T-helper 2 cell treated with Interferon-gamma antibody and Interleukin-4, amounts not matched to agents 5 μg/mL and 100 μg/mL, for 36 hours (primary cell): Measurements from ENCODE around the gene UXS1.
A peak's percentile ranks its signal among the peaks of the same experiment; 100 is the strongest.

Experiments used
- DNase-seq: peaks from one replicate; pipeline ENCODE4 v3.0.0; 2021; ENCODE audit warnings: low spot score
- H3K27ac Mint-ChIP-seq: one replicate; pipeline ENCODE4 v1.8.0; 2021; ENCODE audit warnings: mild to moderate bottlenecking, mixed read lengths
- H3K27me3 Mint-ChIP-seq: one replicate; pipeline ENCODE4 v1.8.0; 2021; ENCODE audit warnings: low read depth, mixed read lengths
- H3K36me3 Mint-ChIP-seq: one replicate; pipeline ENCODE4 v1.8.0; 2021; ENCODE audit warnings: low read depth, mixed read lengths
- H3K4me1 Mint-ChIP-seq: one replicate; pipeline ENCODE4 v1.8.0; 2021; ENCODE audit warnings: low read depth, mixed read lengths
- H3K4me3 Mint-ChIP-seq: one replicate; pipeline ENCODE4 v1.8.0; 2022; ENCODE audit warnings: mild to moderate bottlenecking, moderate library complexity, mixed read lengths
- H3K9me3 Mint-ChIP-seq: one replicate; pipeline ENCODE4 v1.8.0; 2021; ENCODE audit warnings: mixed read lengths

The UXS1 gene

DNA sequence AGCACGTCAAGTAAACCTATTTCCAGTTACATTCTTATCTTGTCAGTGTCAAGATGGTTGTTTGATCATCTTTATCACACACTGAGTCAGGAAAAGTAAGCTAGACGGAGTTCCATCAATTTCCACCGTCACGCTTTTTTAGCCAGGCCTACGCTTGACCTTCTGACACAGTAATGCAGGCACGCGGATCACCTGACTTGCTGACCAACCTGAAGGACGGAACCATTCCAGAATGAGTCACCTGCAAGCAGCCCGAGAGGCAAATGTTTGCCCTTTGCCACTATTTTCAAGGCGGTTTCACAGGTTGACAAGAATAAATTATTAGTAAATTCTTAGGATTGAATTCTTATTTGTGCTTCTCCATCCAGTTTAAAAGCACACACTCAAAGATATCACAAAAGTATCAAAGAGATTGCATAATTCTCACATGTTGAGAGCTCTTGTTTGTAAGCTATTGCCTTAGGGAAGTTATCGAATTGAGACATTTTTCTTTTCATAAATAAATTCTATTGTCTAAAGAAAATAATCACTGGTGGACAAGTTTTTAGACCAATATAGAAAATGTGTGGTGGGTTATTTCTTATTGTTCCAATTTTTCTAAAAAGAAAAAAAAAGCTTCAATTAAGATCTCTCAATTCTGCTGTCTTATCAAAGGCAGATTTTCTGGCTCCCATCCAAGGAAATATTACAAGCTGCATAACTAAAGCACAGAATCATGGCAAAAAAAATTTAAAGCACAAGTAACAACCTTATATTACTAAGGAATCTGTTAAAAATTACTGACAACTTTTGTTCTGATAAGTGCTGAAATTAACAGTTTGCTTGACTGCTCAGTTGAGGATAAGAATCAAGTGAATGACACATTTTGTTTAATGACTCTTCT is 31.9 kb downstream of the UXS1 start:
- Mint-ChIP-seq H3K36me3 (peaks cover 72% of the 10 kb centered on the region), H3K4me1 (peaks cover 70% of the 10 kb centered on the region), H3K27me3 (no peaks in the 10 kb centered on the region), H3K27ac (peak overlapping the region; percentile 97), H3K4me3 (peak overlapping the region; percentile 6), H3K9me3 (no peaks in the 10 kb centered on the region)
- no peak for DNase-seq

DNA sequence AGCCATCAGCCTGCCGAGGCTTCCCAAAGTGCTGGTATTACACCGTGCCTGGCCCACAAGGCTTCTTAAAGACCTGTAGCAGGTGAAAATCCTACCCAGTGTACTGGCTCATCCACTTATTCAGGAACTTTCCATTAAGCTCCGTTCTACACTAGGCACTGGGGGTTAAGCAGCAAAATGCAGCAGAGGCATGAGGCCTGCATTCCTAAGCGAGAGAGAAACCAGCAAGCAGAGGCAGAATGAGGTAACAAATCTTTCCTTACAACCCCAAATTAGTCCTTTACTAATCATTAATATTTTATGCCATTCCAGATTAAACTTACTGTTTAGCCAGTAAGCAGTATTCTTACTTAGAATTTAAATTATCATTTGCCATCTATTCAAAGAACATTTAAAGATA is 32.8 kb downstream of the UXS1 start:
- peaks cover 70% of the 10 kb centered on the region for H3K4me1 Mint-ChIP-seq
- peak overlapping the region; percentile 97 for H3K27ac Mint-ChIP-seq
- no peaks in the 10 kb centered on the region for H3K27me3 Mint-ChIP-seq
- DNase-seq, result no peak
- H3K4me3 Mint-ChIP-seq, result peak overlapping the region; percentile 93
- H3K9me3 Mint-ChIP-seq, result no peaks in the 10 kb centered on the region
- peaks cover 78% of the 10 kb centered on the region for H3K36me3 Mint-ChIP-seq

DNA sequence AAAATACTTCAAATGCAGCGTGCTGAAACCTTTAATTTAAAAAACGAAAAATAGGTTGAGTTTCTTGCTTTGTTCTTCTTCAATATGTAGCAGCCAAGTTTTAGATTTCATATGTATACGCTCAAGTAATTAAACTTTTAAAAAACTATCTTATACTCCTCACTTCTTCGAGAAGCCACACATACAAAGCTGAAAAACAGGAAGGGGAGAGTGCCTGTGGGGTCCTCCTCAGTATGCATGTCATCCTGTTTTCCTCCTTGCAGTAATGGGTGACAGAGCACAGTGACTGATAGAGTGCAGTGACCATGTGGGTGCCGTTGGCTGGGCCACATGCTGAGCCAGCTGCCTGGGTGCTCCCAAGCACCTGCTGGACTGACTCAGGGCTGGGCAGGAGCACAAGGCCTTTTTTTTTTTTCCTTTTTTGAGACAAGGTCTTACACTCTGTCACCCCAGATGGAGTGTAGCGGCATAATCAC is 33.3 kb downstream of the UXS1 start:
- peak overlapping the region; percentile 97 for H3K27ac Mint-ChIP-seq

DNA sequence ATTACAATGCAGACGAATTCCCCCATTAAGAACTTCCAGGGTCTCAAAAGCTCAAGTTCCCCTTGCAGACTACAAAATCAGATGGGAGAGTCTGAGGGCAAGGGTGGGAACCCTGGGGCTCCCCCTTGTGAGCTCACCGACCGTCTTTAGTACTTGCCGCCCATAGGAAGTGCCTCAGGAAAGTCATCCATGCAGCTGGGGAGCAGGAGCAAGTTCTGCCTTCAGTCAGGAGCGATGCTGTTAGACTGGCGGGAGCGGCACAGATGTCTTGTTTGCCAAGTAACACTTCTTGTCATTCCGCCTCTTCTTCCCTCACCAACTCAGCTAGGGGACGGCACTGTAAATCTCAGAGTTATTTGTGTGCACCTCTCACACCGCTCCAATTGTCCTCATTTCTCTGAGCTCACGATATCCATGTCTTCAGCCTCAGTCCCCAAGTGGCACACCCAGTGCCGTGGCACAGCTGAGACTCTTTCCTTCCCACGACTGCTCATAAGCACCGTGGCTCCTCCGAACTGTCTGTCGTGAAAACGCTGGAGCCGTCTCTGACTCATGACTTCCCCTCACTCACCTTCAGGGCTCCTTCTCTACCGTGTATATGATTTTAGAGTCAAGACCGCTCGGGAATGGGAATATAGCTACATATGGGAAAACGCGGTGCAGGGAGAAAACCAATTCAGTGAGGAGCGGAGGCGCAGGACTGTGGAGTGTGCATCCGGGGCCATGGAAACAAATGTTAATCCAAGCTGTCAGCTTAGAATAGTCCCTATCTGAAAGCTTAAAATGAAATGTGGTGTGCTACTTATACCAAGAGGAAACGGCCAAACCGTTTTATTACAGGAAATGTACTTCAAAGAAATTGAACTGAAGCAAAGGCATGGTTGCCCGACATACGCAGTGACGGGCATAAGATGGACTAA is 34.0 kb downstream of the UXS1 start:
- Mint-ChIP-seq H3K9me3 (peaks cover 12% of the 10 kb centered on the region), H3K27ac (peak overlapping the region; percentile 97), H3K4me3 (peak overlapping the region; percentile 93)

More for the DNA sequence above, 33.3 kb downstream of the UXS1 start:
- H3K9me3 Mint-ChIP-seq, result peaks cover 5% of the 10 kb centered on the region
- peak overlapping the region; percentile 93 for H3K4me3 Mint-ChIP-seq
- no peak for DNase-seq
- peaks cover 72% of the 10 kb centered on the region for H3K4me1 Mint-ChIP-seq
- H3K27me3 Mint-ChIP-seq, result no peaks in the 10 kb centered on the region
- H3K36me3 Mint-ChIP-seq, result peaks cover 82% of the 10 kb centered on the region

DNA sequence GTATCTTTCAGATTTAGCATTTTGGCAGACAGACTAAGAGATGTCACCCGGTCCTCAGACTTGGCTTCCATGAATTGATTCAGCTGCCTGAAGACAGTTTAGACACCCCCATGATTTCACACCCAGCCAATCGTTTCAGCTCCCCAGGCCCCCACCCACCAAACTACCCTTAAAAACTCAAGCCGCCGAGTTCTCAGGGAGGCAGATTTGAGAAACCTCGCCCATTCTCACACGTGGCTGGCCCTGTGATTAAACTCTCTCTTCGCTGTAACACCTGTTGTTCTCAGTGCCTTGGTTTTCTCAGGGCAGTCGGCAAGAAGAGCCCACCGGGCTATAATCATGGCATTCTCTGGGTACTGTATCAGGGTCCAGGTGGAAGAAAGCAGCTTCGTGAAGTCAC is 35.2 kb downstream of the UXS1 start:
- Mint-ChIP-seq H3K4me1 (peaks cover 57% of the 10 kb centered on the region), H3K36me3 (peaks cover 87% of the 10 kb centered on the region), H3K27me3 (no peaks in the 10 kb centered on the region), H3K27ac (peak overlapping the region; percentile 97), H3K9me3 (peaks cover 25% of the 10 kb centered on the region), H3K4me3 (peak overlapping the region; percentile 93)
- no peak for DNase-seq

More for the DNA sequence above, 34.0 kb downstream of the UXS1 start:
- no peaks in the 10 kb centered on the region for H3K27me3 Mint-ChIP-seq
- DNase-seq, result peak; percentile 53
- peaks cover 70% of the 10 kb centered on the region for H3K4me1 Mint-ChIP-seq
- H3K36me3 Mint-ChIP-seq, result peaks cover 87% of the 10 kb centered on the region

DNA sequence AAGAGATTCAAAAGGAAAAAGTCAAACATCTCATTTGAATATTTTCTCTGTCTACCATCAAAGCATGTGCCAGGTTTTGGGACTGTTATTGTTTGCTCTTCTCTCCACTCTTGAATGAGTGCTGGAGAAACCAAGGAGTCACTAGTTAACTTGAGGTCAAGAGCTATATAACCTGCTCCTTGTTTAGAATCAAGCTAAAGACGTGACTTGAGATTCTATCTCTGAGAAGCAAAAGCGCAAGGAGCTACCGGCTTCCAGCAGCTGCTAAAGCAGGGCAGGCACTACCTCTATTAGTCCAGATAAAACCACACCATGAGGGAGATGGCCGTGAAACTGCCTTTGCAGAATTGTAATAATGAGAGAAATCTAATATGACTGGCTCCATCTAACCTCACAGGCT is 36.0 kb downstream of the UXS1 start:
- H3K4me1 Mint-ChIP-seq, result peaks cover 53% of the 10 kb centered on the region
- peaks cover 91% of the 10 kb centered on the region for H3K36me3 Mint-ChIP-seq
- DNase-seq, result no peak
- H3K27ac Mint-ChIP-seq, result peak overlapping the region; percentile 97
- H3K4me3 Mint-ChIP-seq, result peak overlapping the region; percentile 93
- H3K27me3 Mint-ChIP-seq, result no peaks in the 10 kb centered on the region
- peaks cover 32% of the 10 kb centered on the region for H3K9me3 Mint-ChIP-seq

DNA sequence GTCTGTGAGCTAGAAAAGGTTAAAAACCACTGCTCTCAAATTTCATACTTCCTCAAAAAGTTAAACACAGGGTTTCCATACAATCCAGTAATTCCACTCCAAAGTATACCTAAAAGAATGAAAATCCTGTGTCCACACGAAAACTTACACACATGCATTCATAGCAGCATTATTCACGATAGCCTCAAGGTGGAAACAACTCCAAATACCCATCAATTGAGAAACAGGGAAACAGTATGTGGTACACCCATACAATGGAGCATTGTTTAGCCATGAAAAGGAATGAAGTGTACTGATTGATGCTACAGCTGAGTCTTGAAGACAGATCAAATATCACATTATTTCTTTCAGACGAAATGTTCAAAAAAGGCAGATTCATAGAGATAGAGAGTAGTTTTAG is 36.7 kb downstream of the UXS1 start:
- no peak for DNase-seq
- H3K27ac Mint-ChIP-seq, result no peak overlapping the region
- peaks cover 38% of the 10 kb centered on the region for H3K9me3 Mint-ChIP-seq
- H3K36me3 Mint-ChIP-seq, result peaks cover 91% of the 10 kb centered on the region
- H3K27me3 Mint-ChIP-seq, result no peaks in the 10 kb centered on the region
- H3K4me3 Mint-ChIP-seq, result peak overlapping the region; percentile 38
- peaks cover 48% of the 10 kb centered on the region for H3K4me1 Mint-ChIP-seq

DNA sequence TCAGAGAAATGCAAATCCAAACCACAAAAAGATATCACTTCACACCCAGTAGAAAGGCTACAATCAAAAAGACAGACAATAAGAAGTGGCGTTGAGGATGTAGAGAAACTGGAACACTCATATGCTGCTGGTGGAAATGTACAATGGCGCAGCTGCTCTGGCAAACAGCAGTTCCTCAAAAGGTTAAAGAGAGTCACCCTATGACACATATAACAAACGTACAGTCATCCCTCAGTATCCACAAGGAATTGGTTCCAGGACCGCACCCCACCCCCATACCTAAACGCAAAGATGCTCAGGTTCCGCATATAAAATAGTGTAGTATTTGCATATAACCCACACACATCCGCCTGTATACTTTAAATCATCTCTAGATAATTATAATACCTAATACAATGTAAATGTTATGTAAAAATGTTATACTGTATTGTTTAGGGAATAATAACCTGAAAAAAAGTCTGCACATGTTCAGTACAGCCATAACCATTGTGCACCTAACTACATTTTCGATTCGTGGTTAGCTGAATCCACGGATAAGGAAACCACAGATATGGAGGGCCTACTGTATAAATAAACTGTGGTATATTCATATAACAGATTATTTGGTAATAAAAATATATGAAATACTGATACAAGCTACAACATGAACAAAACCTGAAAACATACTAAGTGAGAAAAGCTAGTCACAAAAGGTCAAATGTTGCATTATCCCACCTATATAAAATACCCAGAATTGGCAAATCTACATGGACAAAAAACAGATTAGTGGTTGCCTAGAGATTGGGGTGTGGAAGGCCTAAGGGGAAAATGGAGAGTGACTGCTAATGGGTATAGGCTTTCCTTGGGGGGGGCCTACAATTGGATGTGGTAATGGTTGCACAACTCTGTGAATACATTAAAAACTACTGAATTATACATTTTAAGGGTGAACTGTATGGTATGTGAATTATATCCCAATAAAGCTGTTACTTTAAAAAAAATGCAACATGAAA is 37.5 kb downstream of the UXS1 start:
- peaks cover 38% of the 10 kb centered on the region for H3K9me3 Mint-ChIP-seq
- H3K36me3 Mint-ChIP-seq, result peaks cover 95% of the 10 kb centered on the region
- no peak overlapping the region for H3K4me3 Mint-ChIP-seq
- no peak overlapping the region for H3K27ac Mint-ChIP-seq
- no peak for DNase-seq
- peaks cover 46% of the 10 kb centered on the region for H3K4me1 Mint-ChIP-seq
- H3K27me3 Mint-ChIP-seq, result no peaks in the 10 kb centered on the region

DNA sequence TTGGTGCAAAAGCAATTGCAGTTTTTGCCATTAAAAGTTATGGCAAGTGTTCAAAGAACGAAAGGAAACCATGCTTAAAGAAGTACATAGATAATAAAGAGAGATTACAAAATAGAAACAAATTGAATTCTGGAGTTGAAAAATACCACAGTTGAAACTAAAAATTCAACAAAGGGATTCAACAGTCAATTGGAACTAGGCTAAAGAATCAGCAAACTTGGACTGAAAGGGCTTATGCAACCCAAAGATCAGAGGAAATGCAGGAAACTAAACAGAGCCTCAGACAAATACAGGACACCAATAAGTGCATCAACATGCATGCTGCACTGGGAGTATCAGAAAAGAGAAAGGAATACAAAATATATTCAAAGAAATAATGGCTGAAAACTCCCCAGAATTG is 40.3 kb downstream of the UXS1 start:
- H3K9me3 Mint-ChIP-seq, result peaks cover 38% of the 10 kb centered on the region
- no peaks in the 10 kb centered on the region for H3K27me3 Mint-ChIP-seq
- H3K36me3 Mint-ChIP-seq, result peaks cover 99% of the 10 kb centered on the region
- H3K27ac Mint-ChIP-seq, result peak overlapping the region; percentile 9
- no peak for DNase-seq
- peaks cover 24% of the 10 kb centered on the region for H3K4me1 Mint-ChIP-seq
- no peak overlapping the region for H3K4me3 Mint-ChIP-seq

DNA sequence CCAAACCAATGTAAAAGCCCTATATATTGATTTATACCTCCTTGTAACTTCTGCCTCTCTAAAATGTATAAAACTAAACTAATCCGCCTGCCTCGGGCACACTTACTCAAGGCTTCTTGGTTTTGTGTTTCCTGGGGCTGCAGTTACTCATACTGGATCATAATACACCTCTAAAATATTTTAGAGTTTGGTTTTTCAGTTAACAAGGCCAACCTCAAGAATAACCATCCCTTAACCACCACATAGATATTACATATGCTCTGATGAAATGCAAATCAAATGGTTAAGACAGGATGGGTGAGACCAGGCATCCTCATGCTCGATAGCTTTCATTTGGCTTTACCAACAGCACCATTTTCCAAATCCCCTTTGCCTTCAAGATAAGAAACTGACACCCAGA is 46.4 kb downstream of the UXS1 start:
- peaks cover 75% of the 10 kb centered on the region for H3K36me3 Mint-ChIP-seq
- H3K27ac Mint-ChIP-seq, result peak overlapping the region; percentile 84
- H3K9me3 Mint-ChIP-seq, result peaks cover 1% of the 10 kb centered on the region
- peaks cover 38% of the 10 kb centered on the region for H3K4me1 Mint-ChIP-seq
- DNase-seq, result no peak
- peak overlapping the region; percentile 3 for H3K4me3 Mint-ChIP-seq
- H3K27me3 Mint-ChIP-seq, result no peaks in the 10 kb centered on the region

DNA sequence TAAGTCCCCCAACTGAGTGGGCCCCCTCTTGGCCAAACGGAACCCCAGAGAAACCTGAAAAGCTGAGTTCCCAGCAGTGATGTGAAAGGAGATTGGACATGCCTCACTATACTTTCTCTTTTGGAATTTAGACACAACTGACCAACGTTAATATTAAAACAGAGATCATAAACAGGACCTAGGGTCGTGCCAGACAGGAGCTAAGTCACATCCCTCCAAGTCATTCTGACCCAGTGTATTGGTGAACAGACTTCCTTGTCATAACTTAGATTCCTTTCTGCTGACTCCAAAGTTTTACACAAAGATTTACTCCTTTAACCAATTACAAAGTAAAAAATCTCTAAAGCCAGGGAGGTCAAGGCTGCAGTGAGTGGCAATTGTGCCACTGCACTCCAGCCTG is 46.9 kb downstream of the UXS1 start:
- Mint-ChIP-seq H3K27ac (peak overlapping the region; percentile 84), H3K4me1 (peaks cover 42% of the 10 kb centered on the region)

DNA sequence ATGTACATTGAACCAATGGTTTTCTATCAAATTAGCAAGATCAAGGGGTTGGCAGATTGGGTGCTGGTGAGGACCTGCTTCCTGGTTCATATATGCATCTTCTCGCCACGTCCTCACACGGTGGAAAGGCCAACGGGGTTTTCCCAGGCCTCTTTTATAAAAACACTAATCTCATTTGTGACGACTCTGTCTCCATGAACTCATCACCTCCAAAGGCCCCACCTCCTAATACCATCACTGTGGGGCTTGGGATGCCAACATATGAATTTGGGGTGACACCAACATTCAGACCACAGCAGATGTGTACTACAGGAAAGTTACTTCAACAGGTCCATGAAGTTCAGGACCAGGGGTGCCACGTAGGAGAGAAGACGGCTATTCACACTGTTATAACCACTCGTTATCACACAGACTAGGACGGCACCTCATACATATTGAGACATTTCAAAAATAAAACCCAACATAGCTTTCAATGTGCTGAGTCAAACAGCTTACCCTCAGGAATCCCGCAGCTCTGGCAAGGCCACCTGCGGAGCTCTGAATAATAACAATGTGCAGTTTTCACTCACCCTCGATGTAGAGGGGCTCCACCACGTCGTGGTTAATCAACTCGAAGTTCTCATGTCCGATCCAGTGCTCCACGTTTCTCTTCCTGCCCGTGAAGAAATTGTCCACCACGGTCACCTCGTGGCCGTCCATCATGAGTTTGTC is 49.3 kb downstream of the UXS1 start:
- Mint-ChIP-seq H3K27ac (peak overlapping the region; percentile 76), H3K9me3 (no peaks in the 10 kb centered on the region), H3K36me3 (peaks cover 61% of the 10 kb centered on the region), H3K27me3 (no peaks in the 10 kb centered on the region), H3K4me1 (peaks cover 49% of the 10 kb centered on the region), H3K4me3 (no peak overlapping the region)
- no peak for DNase-seq

More for the DNA sequence above, 46.9 kb downstream of the UXS1 start:
- Mint-ChIP-seq H3K4me3 (no peak overlapping the region), H3K27me3 (no peaks in the 10 kb centered on the region), H3K36me3 (peaks cover 74% of the 10 kb centered on the region), H3K9me3 (no peaks in the 10 kb centered on the region)
- DNase-seq, result no peak
